Hindlimb muscle (tissue), 1 donor: ENCODE data around the gene OPN1SW. TPM values are rescaled to one million over a fixed set of nuclear protein-coding genes. Genes with fewer than 3 reads are reported as not detected.
A peak's percentile ranks its signal among the peaks of the same experiment; 100 is the strongest.

Experiments used
- DNase-seq: peaks from one replicate; pipeline ENCODE4 v3.0.0-alpha.2; 2013
- polyA plus RNA-seq: library from polyadenylated mRNA; unstranded; fragments of 120-200 nt; gene quantifications from one replicate; pipeline ENCODE4 v1.2.1, GENCODE V29; 2013; ENCODE audit not compliant: insufficient read length

The OPN1SW gene
- polyA plus RNA-seq, 1 donor = 2.2 TPM

GRCh38 chr7:128757203-128757602 lies 18.4 kb downstream of the OPN1SW start:
- no peak for DNase-seq

- DNase-seq = no peak
These were observed 19.6 kb downstream of the OPN1SW start for GRCh38 chr7:128755819-128756476.

- no peak for DNase-seq
These were observed 20.3 kb downstream of the OPN1SW start for GRCh38 chr7:128755075-128755818.

- DNase-seq = no peak
These were observed 23.3 kb downstream of the OPN1SW start for GRCh38 chr7:128752251-128752650.

- DNase-seq = no peak
These were observed 28.1 kb downstream of the OPN1SW start for GRCh38 chr7:128747327-128748079.

DNA sequence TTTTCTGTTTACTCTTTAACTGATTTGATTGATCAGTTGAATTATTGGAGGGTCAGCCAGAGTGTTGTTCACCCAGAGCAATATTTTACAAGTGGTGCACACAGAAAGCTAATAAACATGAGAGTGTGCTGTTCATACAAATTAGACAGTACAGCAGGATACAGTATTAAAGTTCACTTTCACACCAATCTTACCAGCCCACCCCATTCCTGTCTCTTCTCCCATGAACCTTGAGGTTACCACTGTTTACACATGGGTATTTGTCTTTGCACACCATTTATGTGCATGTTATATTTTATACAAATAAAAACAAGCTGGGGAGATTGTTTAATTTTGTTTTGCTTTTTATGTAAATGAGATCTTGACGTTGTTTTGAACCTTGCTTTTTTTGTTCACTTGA lies 29.9 kb downstream of the OPN1SW start:
- no peak for DNase-seq

GRCh38 chr7:128744366-128744905 lies 31.2 kb downstream of the OPN1SW start:
- DNase-seq = no peak

GRCh38 chr7:128743112-128743772 lies 32.4 kb downstream of the OPN1SW start:
- DNase-seq = no peak

GRCh38 chr7:128742206-128742605 lies 33.4 kb downstream of the OPN1SW start:
- no peak for DNase-seq

DNA sequence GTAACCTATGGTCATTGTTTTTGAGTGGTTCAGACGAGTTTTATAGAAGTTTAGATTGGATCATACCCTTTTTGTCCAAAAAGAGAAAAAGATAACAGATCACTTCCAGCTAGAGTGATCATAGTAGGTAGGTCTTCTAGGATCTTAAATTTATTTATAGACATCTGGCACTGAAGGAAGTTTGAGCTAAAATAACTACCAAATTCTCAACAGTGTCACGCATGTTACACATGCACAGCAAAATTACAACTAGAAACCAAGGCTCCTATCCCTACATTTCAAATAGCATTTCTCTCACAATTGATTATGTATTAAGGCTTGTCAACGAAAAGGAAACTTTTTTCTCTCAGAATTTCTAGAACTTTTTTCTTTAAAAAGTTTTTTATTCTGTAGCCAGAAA lies 34.1 kb downstream of the OPN1SW start:
- DNase-seq = no peak

DNA sequence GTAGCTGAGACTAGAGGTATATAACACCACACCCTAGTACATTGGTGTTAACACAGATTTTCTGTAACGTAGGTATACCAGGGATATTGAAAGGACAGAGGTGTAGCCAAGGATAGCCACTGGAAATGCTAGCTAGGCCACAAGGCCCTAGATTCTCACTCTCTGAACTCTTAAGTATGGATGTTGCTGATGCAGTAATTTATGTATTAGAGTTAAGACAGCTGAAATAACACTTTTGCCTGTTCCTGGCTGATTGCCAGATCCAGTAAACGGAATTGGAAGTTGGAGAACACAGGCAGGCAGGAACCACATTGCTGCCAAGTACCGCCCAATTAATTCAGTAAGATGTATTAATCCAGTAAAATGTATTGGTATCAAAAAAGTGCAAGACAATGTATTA lies 34.6 kb downstream of the OPN1SW start:
- DNase-seq = no peak

- no peak for DNase-seq
These were observed 35.5 kb downstream of the OPN1SW start for GRCh38 chr7:128739990-128740682.

- peak; percentile 97 for DNase-seq
These were observed 36.3 kb downstream of the OPN1SW start, which contains the start of gene CALU for GRCh38 chr7:128739048-128739962. Gene CALU, plus strand, starts transcription at chr7:128739359. Its CDS starts 9,225 bp downstream, at chr7:128748584.

- DNase-seq = no peak
These were observed 37.0 kb downstream of the OPN1SW start for GRCh38 chr7:128738570-128739047.

DNA sequence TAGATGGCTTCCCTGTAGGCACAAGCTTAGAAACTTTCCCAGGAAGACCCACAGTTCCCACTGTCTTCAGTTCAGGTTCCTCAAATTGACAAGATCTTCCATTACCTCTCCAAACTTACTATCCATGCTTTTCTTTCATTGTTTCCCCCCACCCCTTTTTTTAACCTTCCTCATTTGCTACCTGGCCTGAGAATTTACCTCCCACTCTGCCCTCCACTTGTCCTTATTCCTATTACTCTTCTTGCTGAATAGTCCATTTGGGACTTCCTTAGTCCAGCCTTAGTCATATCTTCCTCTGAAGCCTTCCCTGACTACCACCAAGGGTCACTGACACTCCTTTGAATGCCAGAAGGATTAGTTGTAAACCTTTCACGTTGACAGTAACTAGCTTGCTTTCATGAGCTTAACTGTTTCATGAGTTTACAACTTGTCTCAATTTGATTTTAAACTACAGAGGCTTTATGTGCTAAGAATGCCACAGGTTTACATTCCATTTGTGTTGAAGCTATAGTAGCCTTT lies 37.7 kb downstream of the OPN1SW start:
- no peak for DNase-seq

- no peak for DNase-seq
These were observed 38.2 kb downstream of the OPN1SW start for GRCh38 chr7:128737441-128737840.

DNA sequence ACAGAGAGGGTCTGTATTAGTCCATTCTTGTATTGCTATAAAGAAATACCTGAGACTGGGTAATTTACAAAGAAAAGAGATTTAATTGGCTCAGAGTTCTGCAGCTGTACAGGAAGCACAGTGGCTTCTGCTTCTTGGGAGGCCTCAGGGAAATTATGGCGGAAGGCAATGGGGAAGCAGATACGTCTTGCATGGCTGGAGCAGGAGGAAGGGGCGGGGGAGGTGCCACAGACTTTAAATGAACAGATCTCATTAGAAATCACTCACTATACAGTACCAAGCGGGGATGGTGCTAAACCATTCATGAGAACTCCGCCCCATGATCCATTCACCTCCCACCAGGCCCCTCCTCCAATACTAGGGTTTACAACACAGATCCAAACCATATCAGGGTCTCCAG lies 40.2 kb downstream of the OPN1SW start:
- DNase-seq = no peak

GRCh38 chr7:128734890-128735289 lies 40.7 kb downstream of the OPN1SW start:
- DNase-seq = no peak

- DNase-seq = no peak
These were observed 42.3 kb downstream of the OPN1SW start for GRCh38 chr7:128733278-128733645.

DNA sequence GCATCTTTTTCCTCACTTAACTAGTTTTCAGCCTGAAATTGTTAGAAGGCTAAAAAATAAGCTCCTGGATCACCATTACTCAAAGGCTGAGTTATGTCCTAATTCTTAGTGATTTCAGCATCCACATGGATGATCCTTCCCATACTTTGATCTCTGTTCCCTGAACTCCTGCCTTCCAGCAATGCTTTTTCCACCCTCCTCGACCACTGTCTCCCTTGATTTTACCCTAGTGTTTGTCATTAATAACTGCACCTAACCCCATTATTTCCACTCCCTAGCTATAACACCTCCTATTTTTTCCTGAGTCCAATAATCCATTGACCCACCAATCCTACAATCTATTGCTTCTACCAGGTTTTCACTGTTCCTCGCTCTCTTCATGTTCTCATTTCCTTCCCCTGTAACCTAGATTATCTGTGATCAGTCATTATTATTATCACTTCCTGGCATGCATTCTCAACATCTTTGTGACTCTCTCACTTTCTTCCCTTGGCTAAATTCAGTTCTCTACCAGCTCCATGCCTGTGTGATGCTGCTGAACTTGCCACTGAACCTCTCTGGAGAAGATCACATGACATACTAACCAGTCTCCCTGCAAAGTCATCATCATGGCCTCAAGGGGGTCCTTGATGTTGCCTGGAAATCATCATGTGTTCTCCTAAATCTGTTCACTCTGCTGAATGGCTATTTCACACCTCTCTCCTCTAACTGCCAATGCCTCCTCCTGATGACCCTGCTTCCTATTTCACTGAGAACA lies 42.9 kb downstream of the OPN1SW start:
- DNase-seq = no peak
